ENCODE results near the gene XXYLT1.

DNA sequence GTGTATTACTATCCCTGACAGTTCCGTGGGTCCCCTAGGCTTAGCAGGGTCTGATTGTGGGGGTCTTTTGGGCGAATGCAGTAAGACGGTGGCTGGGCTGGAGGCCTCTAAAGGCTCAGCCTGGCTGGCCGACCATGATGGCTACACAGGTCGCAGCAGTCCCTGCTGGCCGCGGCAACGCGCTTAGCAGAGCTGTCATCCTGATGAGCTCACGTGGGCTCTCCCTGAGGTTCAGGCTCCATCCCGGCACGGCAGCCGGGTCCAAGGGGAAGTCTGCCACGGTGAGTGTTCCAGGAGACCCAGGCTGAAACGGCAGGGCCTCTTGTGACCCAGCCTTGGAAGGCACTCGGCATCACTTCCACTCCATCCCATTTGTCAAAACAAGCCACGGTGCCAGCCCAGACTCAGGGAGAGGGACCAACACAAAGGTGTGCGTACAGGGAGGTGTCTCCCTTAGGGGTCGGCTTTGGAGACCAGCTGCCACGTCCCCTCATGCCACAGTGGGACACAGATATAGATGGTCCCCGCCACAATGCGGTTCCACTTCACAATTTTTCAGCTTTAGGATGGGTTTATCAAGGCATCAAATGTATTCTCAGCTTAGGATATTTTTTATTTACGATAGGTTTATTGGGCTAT lies 101.8 kb downstream of the XXYLT1 start:
- TF ChIP-seq, protein P1, sequence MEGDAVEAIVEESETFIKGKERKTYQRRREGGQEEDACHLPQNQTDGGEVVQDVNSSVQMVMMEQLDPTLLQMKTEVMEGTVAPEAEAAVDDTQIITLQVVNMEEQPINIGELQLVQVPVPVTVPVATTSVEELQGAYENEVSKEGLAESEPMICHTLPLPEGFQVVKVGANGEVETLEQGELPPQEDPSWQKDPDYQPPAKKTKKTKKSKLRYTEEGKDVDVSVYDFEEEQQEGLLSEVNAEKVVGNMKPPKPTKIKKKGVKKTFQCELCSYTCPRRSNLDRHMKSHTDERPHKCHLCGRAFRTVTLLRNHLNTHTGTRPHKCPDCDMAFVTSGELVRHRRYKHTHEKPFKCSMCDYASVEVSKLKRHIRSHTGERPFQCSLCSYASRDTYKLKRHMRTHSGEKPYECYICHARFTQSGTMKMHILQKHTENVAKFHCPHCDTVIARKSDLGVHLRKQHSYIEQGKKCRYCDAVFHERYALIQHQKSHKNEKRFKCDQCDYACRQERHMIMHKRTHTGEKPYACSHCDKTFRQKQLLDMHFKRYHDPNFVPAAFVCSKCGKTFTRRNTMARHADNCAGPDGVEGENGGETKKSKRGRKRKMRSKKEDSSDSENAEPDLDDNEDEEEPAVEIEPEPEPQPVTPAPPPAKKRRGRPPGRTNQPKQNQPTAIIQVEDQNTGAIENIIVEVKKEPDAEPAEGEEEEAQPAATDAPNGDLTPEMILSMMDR (IDR thresholded peaks at IDR 0.05; ENCODE audit: insufficient read depth, low read length, poor library complexity, severe bottlenecking), result no peak
- TF ChIP-seq EZH2phosphoT487 (conservative IDR thresholded peaks at IDR 0.05; ENCODE audit: low read length), result no peak

Data from SU-DHL-6 (cell line).